ENCODE results near the gene MEI4. TPM values are rescaled to one million over a fixed set of nuclear protein-coding genes. Genes with fewer than 3 reads are reported as not detected.
A peak's percentile ranks its signal among the peaks of the same experiment; 100 is the strongest.
"Not testable (repeated sequence)": the region's sequence is repeated elsewhere in the genome, so short reads cannot be mapped to it uniquely, and the experiment has no call there.

MEI4 gene
- total RNA-seq, 1 donor from 2014 or later = 0.21 TPM

DNA sequence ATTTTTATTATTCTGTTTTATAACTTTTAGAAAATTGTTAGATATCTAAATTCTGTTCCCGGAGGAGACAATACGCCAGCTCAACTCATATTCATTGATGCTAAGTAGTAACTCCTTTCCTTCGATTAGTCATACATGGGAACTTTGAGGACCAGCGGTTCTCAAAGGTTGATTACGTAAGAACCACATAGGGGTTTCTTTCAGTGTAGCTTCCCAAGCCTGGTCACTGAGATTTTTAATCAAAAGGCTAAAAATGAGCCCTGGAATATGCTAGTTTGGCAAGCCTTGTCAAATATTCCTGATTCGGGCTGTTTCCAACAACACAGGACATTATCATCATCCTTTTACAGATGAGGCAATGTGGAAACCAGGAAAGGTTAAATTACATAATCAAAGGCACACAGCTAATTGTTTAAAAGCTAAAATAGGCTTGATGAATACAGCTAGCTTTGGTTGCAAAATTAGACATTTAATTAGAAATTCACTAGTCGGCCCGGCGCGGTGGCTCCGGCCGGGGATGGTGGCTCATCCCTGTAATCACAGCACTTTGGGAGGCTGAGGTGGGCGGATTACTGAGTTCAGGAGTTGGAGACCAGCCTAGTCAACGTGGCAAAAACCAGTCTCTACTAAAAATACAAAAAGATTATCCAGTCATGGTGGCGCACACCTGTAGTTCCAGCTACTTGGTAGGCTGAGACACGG lies 14.6 kb upstream of the MEI4 start:
- H3K4me3 ChIP-seq (ENCODE audit: low read depth, low read length) = no peak overlapping the region
- H3K36me3 ChIP-seq (ENCODE audit: control insufficient read depth, insufficient read depth, low read length) = no peaks in the 10 kb centered on the region
- TF ChIP-seq, protein P1, sequence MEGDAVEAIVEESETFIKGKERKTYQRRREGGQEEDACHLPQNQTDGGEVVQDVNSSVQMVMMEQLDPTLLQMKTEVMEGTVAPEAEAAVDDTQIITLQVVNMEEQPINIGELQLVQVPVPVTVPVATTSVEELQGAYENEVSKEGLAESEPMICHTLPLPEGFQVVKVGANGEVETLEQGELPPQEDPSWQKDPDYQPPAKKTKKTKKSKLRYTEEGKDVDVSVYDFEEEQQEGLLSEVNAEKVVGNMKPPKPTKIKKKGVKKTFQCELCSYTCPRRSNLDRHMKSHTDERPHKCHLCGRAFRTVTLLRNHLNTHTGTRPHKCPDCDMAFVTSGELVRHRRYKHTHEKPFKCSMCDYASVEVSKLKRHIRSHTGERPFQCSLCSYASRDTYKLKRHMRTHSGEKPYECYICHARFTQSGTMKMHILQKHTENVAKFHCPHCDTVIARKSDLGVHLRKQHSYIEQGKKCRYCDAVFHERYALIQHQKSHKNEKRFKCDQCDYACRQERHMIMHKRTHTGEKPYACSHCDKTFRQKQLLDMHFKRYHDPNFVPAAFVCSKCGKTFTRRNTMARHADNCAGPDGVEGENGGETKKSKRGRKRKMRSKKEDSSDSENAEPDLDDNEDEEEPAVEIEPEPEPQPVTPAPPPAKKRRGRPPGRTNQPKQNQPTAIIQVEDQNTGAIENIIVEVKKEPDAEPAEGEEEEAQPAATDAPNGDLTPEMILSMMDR (IDR thresholded peaks at IDR 0.05; ENCODE audit: insufficient read depth, low read length, poor library complexity, severe bottlenecking) = no peak
- no peak for DNase-seq (ENCODE audit: low read depth)
- no peaks in the 10 kb centered on the region for H3K27me3 ChIP-seq (ENCODE audit: control insufficient read depth, insufficient read depth, low read length)

DNA sequence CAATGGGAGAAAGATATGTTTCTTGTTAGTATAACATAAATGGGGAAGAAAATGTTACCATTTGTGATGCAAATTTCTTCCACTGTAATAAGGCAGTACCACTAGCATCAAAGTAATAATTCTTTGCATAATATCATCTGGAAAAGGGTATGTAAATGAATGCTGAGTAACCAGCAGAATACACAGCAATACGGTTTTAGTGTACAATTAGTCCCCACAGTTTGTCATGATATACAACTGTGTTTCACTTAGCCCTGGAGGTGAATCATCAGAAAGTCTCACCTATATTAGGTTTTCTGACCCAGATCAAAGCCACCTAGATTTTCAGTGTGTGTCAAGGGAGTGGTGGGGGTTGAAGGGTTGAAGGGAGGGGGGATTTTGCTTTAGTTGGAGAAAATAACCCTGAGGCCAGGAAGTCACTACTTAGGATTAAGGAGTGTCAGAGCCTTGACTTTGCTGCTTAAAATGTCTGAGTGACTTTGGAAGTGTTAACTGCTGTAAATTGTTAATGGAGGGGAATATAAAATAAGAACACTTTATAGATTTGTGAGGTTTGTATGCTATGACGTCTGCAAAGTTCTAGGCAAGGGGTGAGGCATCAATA lies 8.6 kb upstream of the MEI4 start:
- Histone ChIP-seq H3K4me3 (ENCODE audit: low read depth, low read length) (no peak overlapping the region), H3K27me3 (ENCODE audit: control insufficient read depth, insufficient read depth, low read length) (no peaks in the 10 kb centered on the region), H3K36me3 (ENCODE audit: control insufficient read depth, insufficient read depth, low read length) (no peaks in the 10 kb centered on the region)
- no peak for DNase-seq (ENCODE audit: low read depth)
- TF ChIP-seq, protein P1 (IDR thresholded peaks at IDR 0.05; ENCODE audit: insufficient read depth, low read length, poor library complexity, severe bottlenecking) = no peak

DNA sequence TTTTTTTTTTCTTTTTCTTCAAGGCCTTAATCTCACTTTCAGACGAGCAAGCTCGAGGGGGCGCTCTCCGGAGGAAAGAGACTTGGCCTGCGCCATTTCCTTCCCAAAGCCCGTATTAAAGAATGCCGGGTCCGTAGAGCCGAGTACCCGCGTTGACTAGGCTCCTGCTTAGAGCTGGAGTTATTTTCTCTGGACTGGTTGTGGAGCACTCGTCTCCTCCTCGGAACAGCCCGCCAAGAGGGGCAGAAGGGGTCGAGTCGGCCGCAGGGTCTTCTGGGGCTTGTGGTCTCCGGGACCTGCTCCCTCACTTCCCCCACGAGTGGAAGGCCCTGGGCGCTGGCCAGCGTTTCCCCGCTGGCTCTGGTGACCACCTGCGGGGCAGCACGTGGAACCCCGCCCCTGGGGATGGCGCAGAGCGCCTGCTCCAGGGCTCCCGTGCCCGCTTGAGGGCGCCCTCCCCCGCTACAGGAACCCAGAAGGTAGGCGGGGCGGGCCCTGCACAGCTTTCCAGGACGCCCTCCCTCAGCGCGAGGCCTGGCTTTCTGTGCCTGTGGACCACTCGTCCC lies 2.7 kb upstream of the MEI4 start:
- TF ChIP-seq, protein P1 (IDR thresholded peaks at IDR 0.05; ENCODE audit: insufficient read depth, low read length, poor library complexity, severe bottlenecking) = peak; percentile 49
- Histone ChIP-seq H3K4me3 (ENCODE audit: low read depth, low read length) (peak overlapping the region; percentile 5), H3K27me3 (ENCODE audit: control insufficient read depth, insufficient read depth, low read length) (no peaks in the 10 kb centered on the region), H3K36me3 (ENCODE audit: control insufficient read depth, insufficient read depth, low read length) (no peaks in the 10 kb centered on the region)
- DNase-seq (ENCODE audit: low read depth) = no peak

DNA sequence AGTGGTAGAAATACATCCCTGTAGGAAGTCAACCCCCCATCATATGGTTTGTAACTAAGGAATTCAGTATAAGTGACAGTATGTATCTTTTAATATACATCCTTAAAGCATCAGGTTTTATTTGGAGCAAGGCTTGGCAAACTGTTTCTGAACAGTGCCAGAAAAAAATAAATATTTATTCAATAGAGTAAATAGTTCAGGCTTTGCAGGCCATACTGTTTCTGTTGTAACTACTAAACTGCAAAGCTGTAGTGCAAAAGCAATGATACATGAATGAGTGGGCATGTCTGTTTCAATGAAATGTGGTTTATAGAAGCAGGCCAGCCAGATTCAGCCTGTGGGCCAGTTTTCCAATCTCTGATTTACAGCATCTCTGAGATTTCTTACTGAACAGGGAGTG lies 977 bp downstream of the MEI4 start:
- TF ChIP-seq, protein P1 (IDR thresholded peaks at IDR 0.05; ENCODE audit: insufficient read depth, low read length, poor library complexity, severe bottlenecking) = no peak
- H3K27me3 ChIP-seq (ENCODE audit: control insufficient read depth, insufficient read depth, low read length) = no peaks in the 10 kb centered on the region
- no peaks in the 10 kb centered on the region for H3K36me3 ChIP-seq (ENCODE audit: control insufficient read depth, insufficient read depth, low read length)
- DNase-seq (ENCODE audit: low read depth) = no peak
- no peak overlapping the region for H3K4me3 ChIP-seq (ENCODE audit: low read depth, low read length)

DNA sequence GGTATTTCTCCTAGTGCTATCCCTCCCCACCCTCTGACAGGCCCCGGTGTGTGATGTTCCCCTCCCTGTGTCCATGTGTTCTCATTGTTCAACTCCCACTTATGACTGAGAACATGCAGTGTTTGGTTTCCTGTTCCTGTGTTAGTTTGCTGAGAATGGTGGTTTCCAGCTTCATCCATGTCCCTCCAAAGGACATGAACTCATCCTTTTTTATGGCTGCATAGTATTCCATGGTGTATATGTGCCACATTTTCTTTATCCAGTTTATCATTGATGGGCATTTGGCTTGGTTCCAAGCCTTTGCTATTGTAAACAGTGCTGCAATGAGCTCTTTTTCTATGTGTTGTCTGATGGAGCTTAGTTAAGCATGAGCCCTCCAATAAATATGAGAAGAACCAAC lies 2.2 kb downstream of the MEI4 start:
- H3K27me3 ChIP-seq (ENCODE audit: control insufficient read depth, insufficient read depth, low read length); DNase-seq (ENCODE audit: low read depth); H3K36me3 ChIP-seq (ENCODE audit: control insufficient read depth, insufficient read depth, low read length); H3K4me3 ChIP-seq (ENCODE audit: low read depth, low read length): not testable (repeated sequence)

DNA sequence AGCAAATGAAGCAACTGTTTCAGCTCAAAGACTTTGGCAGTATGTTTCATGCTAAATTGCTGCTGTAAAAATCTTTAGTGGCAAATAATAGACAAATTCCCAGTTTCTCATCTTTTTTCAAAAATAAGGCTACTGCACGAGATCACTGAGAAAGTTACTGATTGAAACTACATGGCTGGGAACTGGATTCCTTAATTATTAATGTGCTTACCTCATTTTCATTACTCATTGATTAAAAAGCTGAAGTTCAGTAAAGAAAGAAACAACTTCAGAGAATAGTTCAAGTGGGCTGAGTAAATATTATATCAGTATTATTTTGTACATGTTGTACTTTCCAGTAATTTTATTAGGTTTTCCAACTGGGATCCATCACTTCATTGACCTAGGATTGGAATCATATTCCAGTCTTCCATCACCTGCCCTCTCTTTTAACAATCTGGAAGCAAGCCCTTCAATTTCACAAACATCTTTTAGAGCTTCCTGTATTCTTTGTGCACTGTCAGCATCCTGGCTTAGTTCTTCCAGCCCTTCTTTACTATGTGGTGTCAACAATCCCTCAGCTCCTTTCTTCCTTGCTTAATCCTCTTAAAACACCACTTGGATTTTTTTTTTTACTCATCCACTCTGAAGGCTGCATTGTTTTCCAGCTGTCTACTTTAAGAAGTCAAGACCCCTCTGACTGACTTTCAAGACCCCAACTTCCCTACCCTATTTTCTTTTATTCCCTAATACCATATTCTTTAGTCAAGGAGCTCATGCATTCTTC lies 4.3 kb downstream of the MEI4 start:
- TF ChIP-seq, protein P1 (IDR thresholded peaks at IDR 0.05; ENCODE audit: insufficient read depth, low read length, poor library complexity, severe bottlenecking) = no peak
- no peaks in the 10 kb centered on the region for H3K27me3 ChIP-seq (ENCODE audit: control insufficient read depth, insufficient read depth, low read length)
- H3K36me3 ChIP-seq (ENCODE audit: control insufficient read depth, insufficient read depth, low read length) = no peaks in the 10 kb centered on the region
- no peak for DNase-seq (ENCODE audit: low read depth)
- no peak overlapping the region for H3K4me3 ChIP-seq (ENCODE audit: low read depth, low read length)
